HG03342 (cell line): ENCODE data around the gene TMEM248.
"Not testable (repeated sequence)": the region's sequence is repeated elsewhere in the genome, so short reads cannot be mapped to it uniquely, and the experiment has no call there.

Source experiments
- ATAC-seq: cut with Tn5 transposase; IDR thresholded peaks from one replicate; pipeline ENCODE4 v1.9.1; 2021; ENCODE audit warnings: mild to moderate bottlenecking, moderate library complexity; ENCODE audit not compliant: unreplicated experiment

Gene TMEM248

GRCh38 chr7:66907731-66908130 lies 13.3 kb upstream of the TMEM248 start:
- ATAC-seq = no peak

GRCh38 chr7:66908598-66908997 lies 12.4 kb upstream of the TMEM248 start:
- not testable (repeated sequence) for ATAC-seq

GRCh38 chr7:66910789-66911188 lies 10.2 kb upstream of the TMEM248 start:
- ATAC-seq = no peak

GRCh38 chr7:66911191-66911590 lies 9.8 kb upstream of the TMEM248 start:
- not testable (repeated sequence) for ATAC-seq

- no peak for ATAC-seq
Observed at GRCh38 chr7:66912195-66912594, 8.8 kb upstream of the TMEM248 start.

GRCh38 chr7:66913118-66914037 lies 7.6 kb upstream of the TMEM248 start:
- ATAC-seq = no peak

- not testable (repeated sequence) for ATAC-seq
Observed at GRCh38 chr7:66917904-66918303, 3.1 kb upstream of the TMEM248 start.

- ATAC-seq = no peak
Observed at GRCh38 chr7:66919304-66919703, 1.7 kb upstream of the TMEM248 start.

- ATAC-seq = no peak
Observed at GRCh38 chr7:66919704-66920103, 1.3 kb upstream of the TMEM248 start.

- no peak for ATAC-seq
Observed at GRCh38 chr7:66920256-66920655, 769 bp upstream of the TMEM248 start.

GRCh38 chr7:66921396-66921917 lies 432 bp downstream of the TMEM248 start:
- peak; percentile 34 for ATAC-seq

GRCh38 chr7:66921918-66922486 lies 977 bp downstream of the TMEM248 start:
- ATAC-seq = peak; percentile 29

GRCh38 chr7:66925255-66925654 lies 4.2 kb downstream of the TMEM248 start:
- ATAC-seq = no peak

- ATAC-seq = no peak
Observed at GRCh38 chr7:66927348-66927948, 6.4 kb downstream of the TMEM248 start.

GRCh38 chr7:66928388-66928787 lies 7.4 kb downstream of the TMEM248 start:
- no peak for ATAC-seq

GRCh38 chr7:66929165-66929564 lies 8.1 kb downstream of the TMEM248 start:
- ATAC-seq = no peak

- ATAC-seq = no peak
Observed at GRCh38 chr7:66929935-66930334, 8.9 kb downstream of the TMEM248 start.

GRCh38 chr7:66930341-66930740 lies 9.3 kb downstream of the TMEM248 start:
- ATAC-seq = no peak

GRCh38 chr7:66933469-66933868 lies 12.4 kb downstream of the TMEM248 start:
- ATAC-seq = no peak

GRCh38 chr7:66937940-66938339 lies 16.9 kb downstream of the TMEM248 start:
- no peak for ATAC-seq

GRCh38 chr7:66939325-66939724 lies 18.3 kb downstream of the TMEM248 start:
- no peak for ATAC-seq

GRCh38 chr7:66946545-66946944 lies 25.5 kb downstream of the TMEM248 start:
- no peak for ATAC-seq
